Measurements from ENCODE around the gene PLXNC1.
A peak's percentile ranks its signal among the peaks of the same experiment; 100 is the strongest.

Gene PLXNC1

GRCh38 chr12:94172031-94172430 is 23.7 kb downstream of the PLXNC1 start:
- DNase-seq (ENCODE audit: low read depth in 1 of 2, low spot score in 1 of 2) = peak in 1 of 2 experiments; percentile 61
- Histone ChIP-seq H3K27me3 (ENCODE audit: insufficient read depth, poor library complexity, severe bottlenecking) (no peaks in the 10 kb centered on the region), H3K27ac (replicated peaks) (no peak overlapping the region; the same call in none of the 2 replicates)

GRCh38 chr12:94172973-94173372 is 24.6 kb downstream of the PLXNC1 start:
- no peak overlapping the region for H3K4me3 ChIP-seq (replicated peaks; ENCODE audit: insufficient read depth, low read length)
- no peaks in the 10 kb centered on the region for H3K27me3 ChIP-seq (ENCODE audit: insufficient read depth, poor library complexity, severe bottlenecking)
- H3K27ac ChIP-seq (replicated peaks) = peak overlapping the region; percentile 80
- 0 out of 2 replicates have a peak, but pooled peaks have one; percentile 36 for TF ChIP-seq POLR2AphosphoS5 (IDR thresholded peaks at IDR 0.05; ENCODE audit: low read depth)
- no peak for TF ChIP-seq REST (IDR thresholded peaks at IDR 0.05; ENCODE audit: insufficient replicate concordance, low read depth)
- peak; percentile 70 to 85 for DNase-seq (ENCODE audit: low read depth in 1 of 2, low spot score in 1 of 2)

More at GRCh38 chr12:94172031-94172430, 23.7 kb downstream of the PLXNC1 start:
- TF ChIP-seq REST (IDR thresholded peaks at IDR 0.05; ENCODE audit: insufficient replicate concordance, low read depth) = no peak
- TF ChIP-seq SPI1 (IDR thresholded peaks at IDR 0.05; ENCODE audit: borderline replicate concordance, low read depth) = no peak
- no peak for TF ChIP-seq CTCF (IDR thresholded peaks at IDR 0.05; ENCODE audit: insufficient read depth, low read length)
- TF ChIP-seq GABPA (IDR thresholded peaks at IDR 0.05; ENCODE audit: low read depth) = no peak
- TF ChIP-seq POLR2AphosphoS5 (IDR thresholded peaks at IDR 0.05; ENCODE audit: low read depth) = no peak
- no peak overlapping the region for H3K4me3 ChIP-seq (replicated peaks; ENCODE audit: insufficient read depth, low read length)

- no peak overlapping the region for H3K4me3 ChIP-seq (replicated peaks; ENCODE audit: insufficient read depth, low read length)
- peak in 1 of 2 experiments; percentile 76 for DNase-seq (ENCODE audit: low read depth in 1 of 2, low spot score in 1 of 2)
- no peaks in the 10 kb centered on the region for H3K27me3 ChIP-seq (ENCODE audit: insufficient read depth, poor library complexity, severe bottlenecking)
- TF ChIP-seq REST (IDR thresholded peaks at IDR 0.05; ENCODE audit: insufficient replicate concordance, low read depth) (no peak), POLR2AphosphoS5 (IDR thresholded peaks at IDR 0.05; ENCODE audit: low read depth) (0 out of 2 replicates have a peak, but pooled peaks have one; percentile 32)
- H3K27ac ChIP-seq (replicated peaks) = peak overlapping the region; percentile 80
These were observed 25.4 kb downstream of the PLXNC1 start for GRCh38 chr12:94173660-94174265.

- peak; percentile 72 to 93 for DNase-seq (ENCODE audit: low read depth in 1 of 2, low spot score in 1 of 2)
- Histone ChIP-seq H3K4me3 (replicated peaks; ENCODE audit: insufficient read depth, low read length) (no peak overlapping the region), H3K27ac (replicated peaks) (peak overlapping the region; percentile 80), H3K27me3 (ENCODE audit: insufficient read depth, poor library complexity, severe bottlenecking) (no peaks in the 10 kb centered on the region)
- TF ChIP-seq REST (IDR thresholded peaks at IDR 0.05; ENCODE audit: insufficient replicate concordance, low read depth) (no peak), GABPA (IDR thresholded peaks at IDR 0.05; ENCODE audit: low read depth) (peak; percentile 67), SPI1 (IDR thresholded peaks at IDR 0.05; ENCODE audit: borderline replicate concordance, low read depth) (peak; percentile 88)
These were observed 26.2 kb downstream of the PLXNC1 start for GRCh38 chr12:94174576-94174975.

Data from HL-60 (cell line).